DND-41 (cell line): ENCODE results near the gene EIF3CL.
"Not testable (repeated sequence)": the region's sequence is repeated elsewhere in the genome, so short reads cannot be mapped to it uniquely, and the experiment has no call there.

Experiments used
- ATAC-seq: fragments of 200-7000 bp; cut with Tn5 transposase; 3 replicates; pipeline ENCODE4 v1.9.1; 2021; ENCODE audit warnings: low read depth; ENCODE audit not compliant: insufficient read depth
- DNase-seq: peaks from one replicate; pipeline ENCODE4 v3.0.0-alpha.2; 2020
- H2AFZ ChIP-seq: 2 replicates; pipeline ENCODE4 v1.6.0; 2012; ENCODE audit warnings: low read depth, low read length
- H3K27ac ChIP-seq: 2 replicates; pipeline ENCODE4 v1.5.1; 2012; ENCODE audit warnings: low read length, inconsistent platforms
- H3K27me3 ChIP-seq: fragments of 200-600 bp; sonication (generic); 2 replicates; pipeline ENCODE4 v1.6.0; 2012; ENCODE audit warnings: low read length, mild to moderate bottlenecking, inconsistent platforms; ENCODE audit not compliant: insufficient read depth, poor library complexity
- H3K36me3 ChIP-seq: 2 replicates; pipeline ENCODE4 v1.5.1; 2012; ENCODE audit warnings: low read length, inconsistent platforms; ENCODE audit not compliant: insufficient read depth
- H3K4me1 ChIP-seq: 2 replicates; pipeline ENCODE4 v1.5.1; 2012; ENCODE audit warnings: mild to moderate bottlenecking, low read length; ENCODE audit not compliant: insufficient read depth
- H3K4me2 ChIP-seq: 2 replicates; pipeline ENCODE4 v1.6.0; 2012; ENCODE audit warnings: mild to moderate bottlenecking, moderate library complexity, low read length, inconsistent platforms; ENCODE audit not compliant: insufficient read depth
- H3K4me3 ChIP-seq, 2 experiments: fragments of 200-600 bp in 1 of 2; shearing (Covaris generic) in 1 of 2; 2 replicates each; pipeline ENCODE4 v1.5.1; 2012 to 2016; ENCODE audit warnings: inconsistent platforms in 2 of 2, low read length in 2 of 2, mild to moderate bottlenecking in 2 of 2, low read depth in 1 of 2, moderate library complexity in 1 of 2
- H3K79me2 ChIP-seq: 2 replicates; pipeline ENCODE4 v1.6.0; 2012; ENCODE audit warnings: low read length, inconsistent platforms; ENCODE audit not compliant: insufficient read depth
- H3K9ac ChIP-seq: 2 replicates; pipeline ENCODE4 v1.6.0; 2012; ENCODE audit warnings: low read depth, mild to moderate bottlenecking, inconsistent platforms, low read length, moderate library complexity
- H3K9me3 ChIP-seq: 2 replicates; pipeline ENCODE4 v1.5.1; 2012; ENCODE audit warnings: low read length, moderate library complexity, mild to moderate bottlenecking, inconsistent platforms; ENCODE audit not compliant: insufficient read depth, severe bottlenecking
- H4K20me1 ChIP-seq: 2 replicates; pipeline ENCODE4 v1.6.0; 2012; ENCODE audit warnings: low read length; ENCODE audit not compliant: insufficient read depth

Gene EIF3CL

GRCh38 chr16:28374281-28374680, 29.4 kb downstream of the EIF3CL start:
- not testable (repeated sequence) for H3K4me2 ChIP-seq, H3K9me3 ChIP-seq, H3K4me3 ChIP-seq, H2AFZ ChIP-seq, H3K79me2 ChIP-seq, H4K20me1 ChIP-seq, H3K27me3 ChIP-seq, ATAC-seq, H3K9ac ChIP-seq, DNase-seq, H3K36me3 ChIP-seq, H3K4me1 ChIP-seq, H3K27ac ChIP-seq

DNA sequence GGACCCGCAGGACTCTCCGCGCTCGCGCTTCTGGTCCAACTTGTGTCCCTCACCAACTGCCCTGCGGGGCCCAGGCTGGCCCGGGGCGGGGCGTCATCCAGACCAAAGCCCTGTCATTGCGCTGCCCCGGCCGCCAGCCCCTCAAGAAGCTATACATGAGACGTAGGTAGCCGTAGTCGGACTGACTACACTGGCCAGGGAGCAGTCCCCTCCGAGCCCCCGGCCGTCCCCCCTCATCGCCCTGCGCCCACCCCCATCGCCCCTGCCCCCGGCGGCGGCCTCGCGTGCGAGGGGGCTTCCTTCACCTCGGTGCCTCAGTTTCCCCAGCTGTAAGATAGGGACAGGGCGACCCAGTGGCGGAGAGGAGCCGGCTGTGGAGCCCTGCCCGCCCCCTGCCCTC, 35.7 kb downstream of the EIF3CL start:
- H3K4me2 ChIP-seq, H2AFZ ChIP-seq, H3K36me3 ChIP-seq, H3K9me3 ChIP-seq, H4K20me1 ChIP-seq, ATAC-seq, H3K4me3 ChIP-seq, H3K27ac ChIP-seq, H3K79me2 ChIP-seq, H3K27me3 ChIP-seq, DNase-seq, H3K9ac ChIP-seq, H3K4me1 ChIP-seq: not testable (repeated sequence)

DNA sequence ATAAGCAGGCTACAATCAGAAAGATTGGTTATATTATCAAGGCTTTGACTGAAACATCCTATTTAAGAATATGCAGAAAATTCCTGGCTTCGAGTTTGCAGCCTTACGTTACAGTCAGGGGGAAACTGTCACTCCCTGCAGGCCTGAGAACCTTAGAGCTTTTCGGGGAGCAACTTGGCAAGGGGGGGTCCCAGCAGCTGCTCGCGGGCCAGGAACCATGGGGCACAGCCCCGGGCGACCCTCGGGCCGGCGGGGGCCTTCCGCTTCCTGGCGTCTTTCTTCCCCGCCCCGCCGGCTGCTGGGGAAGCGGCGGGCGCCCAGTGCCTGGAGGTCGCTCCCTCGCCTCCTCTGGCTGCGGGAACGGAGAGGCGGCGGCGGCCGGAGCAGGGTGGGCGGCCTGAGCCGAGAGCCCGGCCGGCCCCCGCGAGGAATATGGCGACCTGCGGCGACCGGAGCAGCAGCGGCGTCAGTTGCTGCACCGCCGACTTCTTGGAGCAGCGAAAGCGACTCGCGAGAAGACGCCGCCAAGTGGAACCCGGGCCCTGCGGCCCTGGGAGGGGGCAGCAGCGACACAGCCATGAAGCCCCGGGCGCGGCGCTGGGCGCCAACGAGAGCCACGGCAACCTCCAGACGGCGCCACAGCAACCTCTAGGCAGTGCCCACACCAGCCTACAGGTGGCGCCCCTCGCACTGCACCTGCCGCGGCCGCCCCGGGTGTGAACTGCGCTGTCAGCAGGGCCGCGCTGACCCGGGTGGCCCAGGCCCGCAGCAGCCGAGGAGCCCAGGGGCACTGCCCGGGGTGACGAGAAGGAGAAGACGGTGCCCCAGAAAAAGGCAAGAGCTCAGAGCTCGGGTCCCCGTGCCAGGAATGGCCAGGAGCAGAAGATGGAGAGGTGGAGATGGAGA, 39.1 kb downstream of the EIF3CL start:
- not testable (repeated sequence) for H3K4me1 ChIP-seq, H4K20me1 ChIP-seq, H3K9me3 ChIP-seq, H3K27me3 ChIP-seq, H3K36me3 ChIP-seq, H3K79me2 ChIP-seq, H3K27ac ChIP-seq
- Histone ChIP-seq H3K4me3 (peak overlapping the region in 1 of 2 experiments; percentile 32; a peak in 2 of 4 replicates), H2AFZ (peak overlapping the region; percentile 26; the same call in 1 of the 2 replicates), H3K4me2 (peak overlapping the region; percentile 48; the same call in 1 of the 2 replicates), H3K9ac (peak overlapping the region; percentile 30; the same call in 1 of the 2 replicates)
- ATAC-seq (peak; percentile 94), DNase-seq (peak; percentile 30)

GRCh38 chr16:28363408-28363807, 40.2 kb downstream of the EIF3CL start, which contains the start of gene NPIPB6:
Gene NPIPB6, minus strand, starts transcription at chr16:28363508. Its CDS starts 686 bp downstream, at chr16:28362822.
- not testable (repeated sequence) for H3K27me3 ChIP-seq, H4K20me1 ChIP-seq, H3K4me1 ChIP-seq, H3K9me3 ChIP-seq, ATAC-seq, H3K4me3 ChIP-seq, H3K79me2 ChIP-seq, H3K36me3 ChIP-seq, H3K9ac ChIP-seq, H2AFZ ChIP-seq, H3K27ac ChIP-seq, H3K4me2 ChIP-seq, DNase-seq

- H3K9ac ChIP-seq, H2AFZ ChIP-seq, H3K4me3 ChIP-seq, H3K79me2 ChIP-seq, H3K9me3 ChIP-seq, H3K4me2 ChIP-seq, DNase-seq, H4K20me1 ChIP-seq, ATAC-seq, H3K4me1 ChIP-seq, H3K27me3 ChIP-seq, H3K27ac ChIP-seq, H3K36me3 ChIP-seq: not testable (repeated sequence)
Measured at GRCh38 chr16:28362600-28362999, 41.0 kb downstream of the EIF3CL start.

DNA sequence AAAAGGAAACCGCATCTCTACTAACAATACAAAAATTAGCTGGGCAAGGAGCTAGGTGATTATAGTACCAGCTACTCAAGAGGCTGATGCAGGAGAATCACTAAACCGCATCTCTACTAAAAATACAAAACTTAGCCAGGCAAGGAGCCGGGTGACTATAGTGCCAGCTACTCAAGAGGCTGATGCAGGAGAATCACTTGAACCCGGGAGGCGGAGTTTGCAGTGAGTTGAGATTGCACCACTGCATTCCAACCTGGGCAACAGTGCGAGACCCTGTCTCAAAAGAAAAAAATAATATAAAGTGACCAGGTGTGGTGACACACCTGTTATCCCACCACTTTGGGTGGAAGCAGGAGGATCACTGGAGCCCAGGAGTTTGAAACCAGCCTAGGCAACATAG, 65.4 kb downstream of the EIF3CL start:
- not testable (repeated sequence) for H3K79me2 ChIP-seq, H3K9ac ChIP-seq, H2AFZ ChIP-seq, H4K20me1 ChIP-seq, H3K27ac ChIP-seq, H3K4me1 ChIP-seq, H3K9me3 ChIP-seq, ATAC-seq, H3K4me3 ChIP-seq, DNase-seq, H3K4me2 ChIP-seq, H3K27me3 ChIP-seq, H3K36me3 ChIP-seq

DNA sequence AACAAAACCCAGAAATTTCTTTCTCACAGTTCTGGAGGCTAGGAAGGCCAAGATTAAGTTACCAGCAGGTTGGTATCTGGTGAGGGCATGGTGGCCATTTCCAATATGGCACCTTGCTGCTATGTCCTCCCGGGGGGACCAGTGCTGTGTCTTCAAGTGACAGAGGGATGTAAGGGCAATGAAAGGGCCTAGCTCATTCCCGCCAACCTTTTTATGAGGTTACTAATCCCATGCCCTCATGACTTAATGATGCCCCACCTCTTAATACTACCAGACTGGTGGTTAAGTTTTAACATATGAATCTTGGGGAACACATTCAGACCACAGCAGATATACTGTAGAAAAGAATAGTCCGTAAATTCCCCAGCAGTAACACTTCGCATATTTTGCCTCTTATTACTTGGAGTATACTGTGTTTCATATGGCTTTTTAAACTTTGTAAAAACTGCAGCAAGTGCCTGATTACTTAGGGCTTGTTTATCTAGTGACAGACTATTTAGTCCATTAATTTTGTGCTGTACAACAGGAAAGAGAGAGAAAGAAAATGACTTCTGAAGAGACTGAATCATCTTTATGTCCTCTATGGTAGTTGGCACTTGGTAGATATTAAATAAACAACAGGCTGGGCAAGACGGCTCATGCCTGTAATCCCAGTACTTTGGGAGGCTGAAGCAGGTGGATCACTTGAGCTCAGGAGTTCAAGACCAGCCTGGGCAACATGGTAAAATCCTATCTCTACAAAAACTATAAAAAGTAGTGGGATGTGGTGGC, 66.5 kb downstream of the EIF3CL start:
- H3K9me3 ChIP-seq, H2AFZ ChIP-seq, H3K4me2 ChIP-seq, H3K79me2 ChIP-seq, H3K9ac ChIP-seq, H3K27ac ChIP-seq, DNase-seq, H3K36me3 ChIP-seq, H3K27me3 ChIP-seq, H3K4me3 ChIP-seq, H4K20me1 ChIP-seq, ATAC-seq, H3K4me1 ChIP-seq: not testable (repeated sequence)

- H4K20me1 ChIP-seq, H3K4me1 ChIP-seq, DNase-seq, H3K9me3 ChIP-seq, H3K79me2 ChIP-seq, H2AFZ ChIP-seq, H3K27ac ChIP-seq, H3K27me3 ChIP-seq, H3K4me3 ChIP-seq, ATAC-seq, H3K4me2 ChIP-seq, H3K9ac ChIP-seq, H3K36me3 ChIP-seq: not testable (repeated sequence)
Measured at GRCh38 chr16:28335678-28336077, 68.0 kb downstream of the EIF3CL start.
